OCI-LY1 (cell line): ENCODE results near the gene COG7.
"Not testable (repeated sequence)": the region's sequence is repeated elsewhere in the genome, so short reads cannot be mapped to it uniquely, and the experiment has no call there.

Experiments used
- H2AFZ ChIP-seq: fragments of 200-600 bp; sonication (generic), shearing (Covaris generic); 2 replicates; pipeline ENCODE4 v1.6.0; 2014; ENCODE audit warnings: antibody characterized with exemption, mild to moderate bottlenecking, low read length
- H3F3A ChIP-seq: fragments of 200-600 bp; sonication (generic), shearing (Covaris generic); 2 replicates; pipeline ENCODE4 v1.6.0; 2014; ENCODE audit warnings: mild to moderate bottlenecking, antibody characterized with exemption, low read length, moderate library complexity; ENCODE audit not compliant: insufficient read depth
- H3K27ac ChIP-seq: fragments of 200-600 bp; sonication (generic); 2 replicates; pipeline ENCODE4 v1.5.1; 2014; ENCODE audit warnings: low read length, mixed run types, mild to moderate bottlenecking, low read depth; ENCODE audit not compliant: poor library complexity, severe bottlenecking
- H3K27me3 ChIP-seq: fragments of 200-600 bp; sonication (generic); 2 replicates; pipeline ENCODE4 v1.6.0; 2014; ENCODE audit warnings: antibody characterized with exemption, mild to moderate bottlenecking, low read length, moderate library complexity; ENCODE audit not compliant: insufficient read depth
- H3K36me3 ChIP-seq: fragments of 200-600 bp; sonication (generic); 2 replicates; pipeline ENCODE4 v1.6.1; 2014; ENCODE audit warnings: mild to moderate bottlenecking, antibody characterized with exemption, low read length, moderate library complexity, mixed read lengths; ENCODE audit not compliant: insufficient read depth
- H3K4me1 ChIP-seq: fragments of 200-600 bp; sonication (generic); 2 replicates; pipeline ENCODE4 v1.5.1; 2014; ENCODE audit warnings: mild to moderate bottlenecking, low read length, moderate library complexity; ENCODE audit not compliant: insufficient read depth, severe bottlenecking
- H3K4me2 ChIP-seq: fragments of 200-600 bp; sonication (generic), shearing (Covaris generic); 2 replicates; pipeline ENCODE4 v1.6.1; 2014; ENCODE audit warnings: low read length
- H3K4me3 ChIP-seq: fragments of 200-600 bp; sonication (generic); 2 replicates; pipeline ENCODE4 v1.5.1; 2014; ENCODE audit warnings: low read length, low read depth, mild to moderate bottlenecking, mixed read lengths; ENCODE audit not compliant: poor library complexity, severe bottlenecking
- H3K79me2 ChIP-seq: fragments of 200-600 bp; shearing (Covaris generic); 2 replicates; pipeline ENCODE4 v1.6.1; 2016; ENCODE audit warnings: mixed run types, low read length, mixed read lengths; ENCODE audit not compliant: insufficient read depth
- H3K9ac ChIP-seq: fragments of 200-600 bp; sonication (generic), shearing (Covaris generic); 2 replicates; pipeline ENCODE4 v1.6.1; 2014; ENCODE audit warnings: mild to moderate bottlenecking, low read length, mixed read lengths
- H3K9me2 ChIP-seq: fragments of 200-600 bp; sonication (generic), shearing (Covaris generic); 2 replicates; pipeline ENCODE4 v1.6.1; 2014; ENCODE audit warnings: low read depth, mild to moderate bottlenecking, low read length, mixed read lengths
- H3K9me3 ChIP-seq: fragments of 200-600 bp; shearing (Covaris generic); 2 replicates; pipeline ENCODE4 v1.6.1; 2014; ENCODE audit warnings: low read length, mixed read lengths
- H4K20me1 ChIP-seq: fragments of 200-600 bp; sonication (generic), shearing (Covaris generic); 2 replicates; pipeline ENCODE4 v1.6.0; 2016; ENCODE audit warnings: mild to moderate bottlenecking, low read length; ENCODE audit not compliant: insufficient read depth
- EZH2 ChIP-seq: fragments of 200-600 bp; sonication (generic), shearing (Covaris generic); IDR thresholded peaks from 2 replicates; pipeline ENCODE4 v1.8.0; 2017; ENCODE audit warnings: borderline replicate concordance, mixed run types, mild to moderate bottlenecking, antibody characterized with exemption, low read length, moderate library complexity, mixed read lengths
- TF ChIP-seq, protein P1 (sequence below): fragments of 200-600 bp; sonication (generic), shearing (Covaris generic); IDR thresholded peaks from 2 replicates; pipeline ENCODE4 v1.5.1; 2017; ENCODE audit warnings: mild to moderate bottlenecking, antibody characterized with exemption, low read length, moderate library complexity, mixed read lengths

The COG7 gene

DNA sequence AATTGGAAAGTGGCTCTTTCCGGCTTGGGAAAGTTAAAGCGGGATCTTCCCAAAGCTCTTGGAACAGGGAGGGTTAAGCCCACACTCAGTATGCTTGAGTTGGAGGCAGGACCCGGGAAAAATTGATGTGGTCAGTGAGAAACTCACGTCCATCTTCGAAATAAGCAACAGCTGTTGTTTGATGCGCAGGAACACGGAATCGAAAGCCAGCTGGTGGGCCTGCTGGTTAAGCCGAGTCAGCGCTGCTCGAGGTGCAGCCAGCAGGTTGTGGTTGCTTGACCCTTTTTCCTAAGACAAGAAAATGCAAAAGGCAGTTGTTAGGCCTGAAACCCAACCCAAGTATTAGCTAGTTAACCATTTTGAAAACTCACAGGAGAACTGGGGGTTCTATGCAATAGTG lies 49.4 kb downstream of the COG7 start:
- no peaks in the 10 kb centered on the region for H3K4me1 ChIP-seq
- no peaks in the 10 kb centered on the region for H3K79me2 ChIP-seq
- no peaks in the 10 kb centered on the region for H4K20me1 ChIP-seq
- H3K9me2 ChIP-seq, result no peaks in the 10 kb centered on the region
- TF ChIP-seq, protein P1, sequence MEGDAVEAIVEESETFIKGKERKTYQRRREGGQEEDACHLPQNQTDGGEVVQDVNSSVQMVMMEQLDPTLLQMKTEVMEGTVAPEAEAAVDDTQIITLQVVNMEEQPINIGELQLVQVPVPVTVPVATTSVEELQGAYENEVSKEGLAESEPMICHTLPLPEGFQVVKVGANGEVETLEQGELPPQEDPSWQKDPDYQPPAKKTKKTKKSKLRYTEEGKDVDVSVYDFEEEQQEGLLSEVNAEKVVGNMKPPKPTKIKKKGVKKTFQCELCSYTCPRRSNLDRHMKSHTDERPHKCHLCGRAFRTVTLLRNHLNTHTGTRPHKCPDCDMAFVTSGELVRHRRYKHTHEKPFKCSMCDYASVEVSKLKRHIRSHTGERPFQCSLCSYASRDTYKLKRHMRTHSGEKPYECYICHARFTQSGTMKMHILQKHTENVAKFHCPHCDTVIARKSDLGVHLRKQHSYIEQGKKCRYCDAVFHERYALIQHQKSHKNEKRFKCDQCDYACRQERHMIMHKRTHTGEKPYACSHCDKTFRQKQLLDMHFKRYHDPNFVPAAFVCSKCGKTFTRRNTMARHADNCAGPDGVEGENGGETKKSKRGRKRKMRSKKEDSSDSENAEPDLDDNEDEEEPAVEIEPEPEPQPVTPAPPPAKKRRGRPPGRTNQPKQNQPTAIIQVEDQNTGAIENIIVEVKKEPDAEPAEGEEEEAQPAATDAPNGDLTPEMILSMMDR, result no peak
- no peak overlapping the region for H3K4me3 ChIP-seq
- H2AFZ ChIP-seq, result no peak overlapping the region
- H3K9ac ChIP-seq, result no peak overlapping the region
- H3K36me3 ChIP-seq, result peaks cover 38% of the 10 kb centered on the region
- no peak overlapping the region for H3K27ac ChIP-seq
- H3K9me3 ChIP-seq, result no peaks in the 10 kb centered on the region
- H3K4me2 ChIP-seq, result no peak overlapping the region
- H3K27me3 ChIP-seq, result no peaks in the 10 kb centered on the region
- no peaks in the 10 kb centered on the region for H3F3A ChIP-seq

DNA sequence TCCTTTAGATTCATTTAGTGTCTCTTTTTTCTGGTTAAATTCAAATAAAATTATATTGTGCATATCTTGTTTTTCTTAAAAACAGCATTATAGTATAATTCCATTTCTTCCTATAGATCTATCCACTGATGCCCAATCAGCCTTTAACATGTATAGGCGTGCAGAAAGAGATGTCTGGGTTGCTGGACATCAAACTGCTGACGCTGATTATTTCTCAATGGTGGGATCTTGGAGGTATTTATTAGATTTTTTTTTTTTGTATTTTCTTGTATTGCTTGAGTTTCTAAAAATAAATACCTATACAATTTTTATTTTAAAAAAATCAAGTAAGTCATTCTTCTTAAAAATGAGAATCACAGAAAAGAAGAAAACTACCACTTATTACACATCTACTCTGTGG lies 50.9 kb downstream of the COG7 start:
- H3K27ac ChIP-seq, result no peak overlapping the region
- H3F3A ChIP-seq, result no peaks in the 10 kb centered on the region
- H3K4me1 ChIP-seq, result peaks cover 6% of the 10 kb centered on the region
- no peaks in the 10 kb centered on the region for H4K20me1 ChIP-seq
- no peak overlapping the region for H3K9ac ChIP-seq
- no peak overlapping the region for H2AFZ ChIP-seq
- H3K27me3 ChIP-seq, result no peaks in the 10 kb centered on the region
- peaks cover 41% of the 10 kb centered on the region for H3K36me3 ChIP-seq
- no peaks in the 10 kb centered on the region for H3K9me3 ChIP-seq
- no peak overlapping the region for H3K4me2 ChIP-seq
- no peaks in the 10 kb centered on the region for H3K9me2 ChIP-seq
- no peaks in the 10 kb centered on the region for H3K79me2 ChIP-seq
- no peak overlapping the region for H3K4me3 ChIP-seq
- TF ChIP-seq, protein P1, result no peak

DNA sequence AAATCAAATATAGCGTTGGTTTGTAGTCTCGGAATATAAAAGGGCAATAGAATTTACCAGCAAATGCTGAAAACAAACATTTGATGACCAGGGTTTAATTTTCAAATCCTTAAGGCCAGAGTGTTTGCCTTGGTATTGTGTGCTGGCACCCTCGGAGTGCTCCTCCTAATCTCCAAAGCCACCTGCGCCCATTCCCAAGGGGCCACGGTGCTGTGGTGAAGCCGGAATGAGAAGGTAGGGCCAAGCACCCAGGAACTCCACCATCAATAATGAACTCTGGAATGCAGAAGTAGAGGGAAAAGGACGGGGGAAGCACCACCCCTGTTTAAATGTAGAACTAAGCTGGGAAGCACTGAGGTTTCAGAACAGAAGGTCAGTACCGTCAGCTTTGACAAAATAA lies 51.9 kb downstream of the COG7 start:
- H3K9me2 ChIP-seq, result no peaks in the 10 kb centered on the region
- H2AFZ ChIP-seq, result no peak overlapping the region
- no peaks in the 10 kb centered on the region for H3K9me3 ChIP-seq
- H3K27ac ChIP-seq, result no peak overlapping the region
- no peak overlapping the region for H3K9ac ChIP-seq
- no peaks in the 10 kb centered on the region for H3K27me3 ChIP-seq
- H3K4me1 ChIP-seq, result peaks cover 8% of the 10 kb centered on the region
- no peaks in the 10 kb centered on the region for H3K79me2 ChIP-seq
- no peak overlapping the region for H3K4me3 ChIP-seq
- H3K4me2 ChIP-seq, result no peak overlapping the region
- H3K36me3 ChIP-seq, result peaks cover 38% of the 10 kb centered on the region
- TF ChIP-seq, protein P1, result no peak
- TF ChIP-seq EZH2, result no peak
- H3F3A ChIP-seq, result no peaks in the 10 kb centered on the region
- H4K20me1 ChIP-seq, result no peaks in the 10 kb centered on the region

DNA sequence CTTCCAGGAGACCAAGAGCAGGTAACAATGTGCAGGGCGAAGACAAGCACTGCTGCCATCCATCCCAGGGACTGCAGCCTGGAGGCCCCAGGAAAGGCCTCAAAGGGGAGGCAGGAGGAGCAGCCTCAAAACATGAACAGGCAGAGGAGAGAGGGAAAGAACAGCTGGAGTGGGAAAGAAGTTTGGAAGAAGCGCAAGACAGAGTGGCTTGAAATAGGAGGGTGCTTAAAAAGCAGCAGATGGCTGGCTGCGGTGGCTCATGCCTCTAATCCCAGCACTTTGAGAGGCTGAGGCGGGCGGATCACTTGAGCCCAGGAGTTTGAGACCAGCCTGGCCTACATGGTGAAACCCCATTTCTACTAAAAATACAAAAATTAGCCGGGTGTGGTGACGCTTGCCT lies 52.5 kb downstream of the COG7 start:
- H3K79me2 ChIP-seq, H3K9me2 ChIP-seq, H3K27ac ChIP-seq, H3K9me3 ChIP-seq, H4K20me1 ChIP-seq, H3K27me3 ChIP-seq, H3K4me2 ChIP-seq, H3K9ac ChIP-seq, H3K4me3 ChIP-seq, H3F3A ChIP-seq, H2AFZ ChIP-seq, H3K4me1 ChIP-seq: not testable (repeated sequence)
- peaks cover 32% of the 10 kb centered on the region for H3K36me3 ChIP-seq
